Muscle of leg (tissue), 11 donors: ENCODE measurements around the gene FAF1. TPM values are rescaled to one million over a fixed set of nuclear protein-coding genes. Genes with fewer than 3 reads are reported as not detected.
"Not testable (repeated sequence)": the region's sequence is repeated elsewhere in the genome, so short reads cannot be mapped to it uniquely, and the experiment has no call there.

Experiments used
- DNase-seq: peaks from one replicate; pipeline ENCODE4 v3.0.0; 2013
- H3K27ac ChIP-seq: one replicate; pipeline ENCODE4 v1.5.1; 2013; ENCODE audit warnings: mild to moderate bottlenecking, low read length, control low read depth
- H3K27me3 ChIP-seq: one replicate; pipeline ENCODE4 v1.6.1; 2013; ENCODE audit warnings: low read length; ENCODE audit not compliant: control insufficient read depth, insufficient read depth
- H3K36me3 ChIP-seq: one replicate; pipeline ENCODE4 v1.6.1; 2013; ENCODE audit warnings: low read length; ENCODE audit not compliant: control insufficient read depth, insufficient read depth
- H3K4me1 ChIP-seq: one replicate; pipeline ENCODE4 v1.6.1; 2013; ENCODE audit warnings: low read length; ENCODE audit not compliant: control insufficient read depth, insufficient read depth
- H3K4me3 ChIP-seq: one replicate; pipeline ENCODE4 v1.5.1; 2013; ENCODE audit warnings: low read length, control low read depth
- H3K9me3 ChIP-seq: replicated peaks from 2 replicates; pipeline ENCODE4 v1.6.1; 2013; ENCODE audit warnings: low read depth, low read length; ENCODE audit not compliant: control insufficient read depth
- WGBS: methylation state at CpG from one replicate; pipeline ENCODE4 v1.1.5; 2013; ENCODE audit warnings: missing lambda C conversion rate; ENCODE audit not compliant: insufficient coverage; 5-methylcytosine and 5-hydroxymethylcytosine counted together
- polyA plus RNA-seq, 8 donors: library from polyadenylated mRNA; unstranded; fragments of 120-200 nt; gene quantifications; one replicate each; pipeline versions ENCODE4 v1.2.1 to v1.2.3, GENCODE V29; 2013; ENCODE audit warnings: inconsistent platforms in 1 of 8, low replicate concordance in 1 of 8; ENCODE audit not compliant: insufficient read length in 8 of 8, insufficient read depth in 1 of 8
- total RNA-seq: library from RNA; stranded (reverse); fragments of 120-200 nt; gene quantifications from one replicate; pipeline ENCODE4 v1.2.4, GENCODE V29; 2013

Gene FAF1
- total and polyA plus RNA-seq, 9 donors, result 35.6 to 51.7 (median 38.6) TPM

- Histone ChIP-seq H3K27me3 (no peaks in the 10 kb centered on the region), H3K9me3 (no peaks in the 10 kb centered on the region), H3K4me3 (no peak overlapping the region), H3K4me1 (no peaks in the 10 kb centered on the region), H3K36me3 (no peaks in the 10 kb centered on the region), H3K27ac (no peak overlapping the region)
- WGBS, result 93% methylated on average over 3 of the region's 5 CpGs
- DNase-seq, result no peak
Observed at GRCh38 chr1:50831300-50832061, 128.6 kb downstream of the FAF1 start.

DNA sequence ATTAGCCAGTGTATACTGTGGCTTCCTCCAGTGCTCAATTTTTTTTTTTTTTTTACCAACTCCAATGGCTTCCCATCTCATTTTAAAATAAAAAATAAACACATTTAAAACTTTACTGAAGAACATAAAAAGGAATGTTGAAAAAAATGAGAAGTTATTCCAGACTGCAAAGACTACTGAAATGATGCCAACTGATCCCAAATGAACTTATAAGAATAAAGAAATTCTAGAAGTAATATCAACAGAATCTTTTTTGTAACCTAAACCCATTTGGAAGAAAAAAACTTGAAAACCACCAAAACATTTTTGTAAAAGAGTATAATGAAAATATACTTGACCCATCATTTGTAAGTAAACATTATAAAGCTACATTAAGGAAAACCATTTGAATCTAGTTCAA lies 129.4 kb downstream of the FAF1 start:
- H3K4me1 ChIP-seq, result no peaks in the 10 kb centered on the region

DNA sequence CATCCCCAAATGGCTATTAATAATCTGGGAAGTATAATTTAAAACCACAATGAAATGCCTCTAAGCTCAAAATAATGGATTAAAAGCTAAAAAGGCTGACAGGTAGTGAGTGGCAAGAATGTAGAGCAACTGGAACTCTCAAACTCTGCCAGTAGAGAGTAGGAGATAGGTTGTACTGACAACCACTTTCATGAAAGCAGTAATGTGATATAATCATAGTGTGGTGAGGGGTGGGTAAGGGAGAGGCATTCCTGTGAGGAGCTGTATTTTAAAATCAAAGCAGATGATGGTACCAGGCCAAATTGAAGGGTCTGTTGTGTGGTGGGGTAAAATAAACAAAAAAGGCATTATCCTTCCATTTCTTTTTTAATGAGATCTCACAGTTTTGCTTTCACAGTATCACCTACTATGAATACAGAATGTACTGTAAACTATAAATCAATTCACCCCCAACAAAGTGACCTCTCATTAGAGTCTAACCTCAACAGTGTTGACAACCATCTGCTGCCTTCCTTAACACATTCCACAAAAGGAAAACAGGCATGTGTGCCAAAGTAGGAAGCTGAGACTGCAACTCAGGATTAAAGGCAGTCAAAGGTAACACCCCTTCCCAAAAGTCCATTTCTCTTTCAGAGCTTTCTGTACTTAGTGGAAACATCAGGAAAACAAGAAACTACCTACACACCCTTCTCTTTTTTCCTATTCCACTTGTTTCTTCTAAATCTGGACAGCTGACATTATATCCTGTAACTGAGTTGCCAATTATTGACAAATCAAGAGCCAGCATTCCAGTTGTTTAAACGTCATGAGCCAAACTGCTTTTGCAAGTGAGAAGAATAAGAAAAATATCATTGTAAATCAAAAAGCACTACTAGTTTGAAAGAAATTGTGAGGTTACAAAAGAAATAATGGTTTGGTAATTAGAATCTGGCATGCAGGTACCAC lies 130.8 kb downstream of the FAF1 start:
- WGBS, result no CpG with 5 or more reads among the region's 1 CpG
- no peaks in the 10 kb centered on the region for H3K36me3 ChIP-seq
- no peak overlapping the region for H3K27ac ChIP-seq
- peak; percentile 24 for DNase-seq
- H3K27me3 ChIP-seq, result no peaks in the 10 kb centered on the region
- H3K4me1 ChIP-seq, result no peaks in the 10 kb centered on the region
- no peaks in the 10 kb centered on the region for H3K9me3 ChIP-seq
- H3K4me3 ChIP-seq, result no peak overlapping the region

More for the DNA sequence above, 129.4 kb downstream of the FAF1 start:
- no peaks in the 10 kb centered on the region for H3K9me3 ChIP-seq
- H3K4me3 ChIP-seq, result no peak overlapping the region
- no peak overlapping the region for H3K27ac ChIP-seq
- no peaks in the 10 kb centered on the region for H3K36me3 ChIP-seq
- H3K27me3 ChIP-seq, result no peaks in the 10 kb centered on the region
- DNase-seq, result no peak

DNA sequence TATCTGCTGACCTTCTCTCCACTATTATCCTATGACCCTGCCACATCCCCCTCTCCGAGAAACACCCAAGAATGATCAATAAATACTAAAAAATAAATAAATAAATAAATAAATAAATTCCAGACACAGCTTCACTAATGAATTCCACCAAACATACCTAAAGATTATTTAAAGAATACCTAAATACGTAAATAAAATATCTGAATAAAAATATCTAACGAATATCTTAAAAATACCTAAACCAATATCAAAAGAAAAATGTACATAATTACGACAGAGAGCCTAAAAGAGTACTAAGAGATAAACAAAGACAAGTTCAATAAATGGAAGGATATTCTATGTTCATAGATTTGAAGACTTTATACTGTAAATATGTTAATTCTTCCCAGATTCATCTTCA lies 132.5 kb downstream of the FAF1 start:
- Histone ChIP-seq H3K4me3 (no peak overlapping the region), H3K9me3 (no peaks in the 10 kb centered on the region), H3K36me3 (no peaks in the 10 kb centered on the region), H3K27me3 (no peaks in the 10 kb centered on the region), H3K27ac (no peak overlapping the region), H3K4me1 (no peaks in the 10 kb centered on the region)
- WGBS, result no CpG with 5 or more reads among the region's 4 CpGs
- no peak for DNase-seq

GRCh38 chr1:50826792-50827191 lies 133.3 kb downstream of the FAF1 start:
- not testable (repeated sequence) for H3K27me3 ChIP-seq, H3K36me3 ChIP-seq, DNase-seq, H3K4me1 ChIP-seq, H3K9me3 ChIP-seq, H3K4me3 ChIP-seq, H3K27ac ChIP-seq
- WGBS, result 93% methylated on average over 15 of the region's 21 CpGs

- no CpG with 5 or more reads among the region's 3 CpGs for WGBS
- H3K4me3 ChIP-seq, result no peak overlapping the region
- DNase-seq, result no peak
- H3K36me3 ChIP-seq, result no peaks in the 10 kb centered on the region
- H3K27ac ChIP-seq, result no peak overlapping the region
- no peaks in the 10 kb centered on the region for H3K4me1 ChIP-seq
- H3K9me3 ChIP-seq, result no peaks in the 10 kb centered on the region
- H3K27me3 ChIP-seq, result no peaks in the 10 kb centered on the region
Observed at GRCh38 chr1:50822035-50822776, 137.9 kb downstream of the FAF1 start.

- no peaks in the 10 kb centered on the region for H3K4me1 ChIP-seq
- no peaks in the 10 kb centered on the region for H3K9me3 ChIP-seq
- DNase-seq, result no peak
- no peaks in the 10 kb centered on the region for H3K36me3 ChIP-seq
- WGBS, result no CpG with 5 or more reads among the region's 2 CpGs
- H3K27me3 ChIP-seq, result no peaks in the 10 kb centered on the region
- H3K4me3 ChIP-seq, result no peak overlapping the region
- no peak overlapping the region for H3K27ac ChIP-seq
Observed at GRCh38 chr1:50820545-50820944, 139.5 kb downstream of the FAF1 start.

- WGBS, result no CpG with 5 or more reads among the region's 4 CpGs
- H3K27me3 ChIP-seq, result no peaks in the 10 kb centered on the region
Observed at GRCh38 chr1:50812346-50812745, 147.7 kb downstream of the FAF1 start.

GRCh38 chr1:50808296-50808695 lies 151.8 kb downstream of the FAF1 start:
- no CpG with 5 or more reads among the region's 3 CpGs for WGBS
- Histone ChIP-seq H3K36me3 (no peaks in the 10 kb centered on the region), H3K4me3 (no peak overlapping the region), H3K27ac (no peak overlapping the region), H3K9me3 (peaks cover 10% of the 10 kb centered on the region), H3K27me3 (no peaks in the 10 kb centered on the region), H3K4me1 (no peaks in the 10 kb centered on the region)
- no peak for DNase-seq

More at GRCh38 chr1:50812346-50812745, 147.7 kb downstream of the FAF1 start:
- no peak for DNase-seq
- H3K27ac ChIP-seq, result no peak overlapping the region
- no peaks in the 10 kb centered on the region for H3K36me3 ChIP-seq
- H3K9me3 ChIP-seq, result peaks cover 8% of the 10 kb centered on the region
- H3K4me1 ChIP-seq, result no peaks in the 10 kb centered on the region
- H3K4me3 ChIP-seq, result no peak overlapping the region

- DNase-seq, result no peak
- Histone ChIP-seq H3K9me3 (no peaks in the 10 kb centered on the region), H3K4me3 (no peak overlapping the region), H3K27ac (no peak overlapping the region), H3K36me3 (no peaks in the 10 kb centered on the region), H3K4me1 (no peaks in the 10 kb centered on the region), H3K27me3 (no peaks in the 10 kb centered on the region)
- 96% methylated on average over 2 of the region's 2 CpGs for WGBS
Observed at GRCh38 chr1:50796272-50796671, 163.8 kb downstream of the FAF1 start.
